OCI-LY3 (cell line): ENCODE measurements around the gene TPRG1.

ENCODE experiments used
- H2AFZ ChIP-seq: fragments of 200-600, 300-600 bp; shearing (Covaris generic); 2 replicates; pipeline ENCODE4 v1.6.0; 2014; ENCODE audit warnings: antibody characterized with exemption, low read depth, low read length
- H3K27ac ChIP-seq: fragments of 200-600, 300-600 bp; sonication (generic); 2 replicates; pipeline ENCODE4 v1.5.1; 2014; ENCODE audit warnings: mild to moderate bottlenecking, low read length, moderate library complexity, mixed read lengths
- H3K27me3 ChIP-seq: fragments of 200-600, 300-600 bp; sonication (generic); 2 replicates; pipeline ENCODE4 v1.6.1; 2014; ENCODE audit warnings: low read depth, low read length, mixed read lengths
- H3K36me3 ChIP-seq: fragments of 200-600, 300-600 bp; sonication (generic); replicated peaks from 2 replicates; pipeline ENCODE3; 2014; ENCODE audit warnings: low read depth, low read length, mixed read lengths
- H3K4me1 ChIP-seq: fragments of 300-600, 200-600 bp; sonication (generic); 2 replicates; pipeline ENCODE4 v1.6.1; 2014; ENCODE audit warnings: low read length, mixed read lengths
- H3K4me2 ChIP-seq: fragments of 200-600, 300-600 bp; sonication (generic); 2 replicates; pipeline ENCODE4 v1.6.1; 2014; ENCODE audit warnings: low read length, mixed read lengths
- H3K4me3 ChIP-seq: fragments of 300-600, 200-600 bp; sonication (generic); 2 replicates; pipeline ENCODE4 v1.5.1; 2014; ENCODE audit warnings: antibody characterized with exemption, mild to moderate bottlenecking, low read length, moderate library complexity
- H3K79me2 ChIP-seq: fragments of 300-600, 200-600 bp; shearing (Covaris generic); 2 replicates; pipeline ENCODE4 v1.6.1; 2014; ENCODE audit warnings: mild to moderate bottlenecking, low read length, mixed read lengths
- H3K9ac ChIP-seq: fragments of 300-600, 200-600 bp; shearing (Covaris generic); 2 replicates; pipeline ENCODE4 v1.6.0; 2014; ENCODE audit warnings: mild to moderate bottlenecking, low read length, moderate library complexity
- H3K9me3 ChIP-seq: fragments of 200-600, 300-600 bp; shearing (Covaris generic); 2 replicates; pipeline ENCODE4 v1.6.1; 2014; ENCODE audit warnings: low read length, mixed read lengths; ENCODE audit not compliant: insufficient read depth
- H4K20me1 ChIP-seq: fragments of 200-600, 300-600 bp; sonication (generic); 2 replicates; pipeline ENCODE4 v1.6.1; 2016; ENCODE audit warnings: low read length, mixed read lengths; ENCODE audit not compliant: insufficient read depth
- CTCF ChIP-seq: fragments of 200-600, 300-600 bp; sonication (generic); IDR thresholded peaks from 2 replicates; pipeline ENCODE4 v1.5.1; 2014; ENCODE audit warnings: antibody characterized with exemption, low read length, low read depth
- EZH2phosphoT487 ChIP-seq: fragments of 200-600 bp; shearing (Covaris generic); IDR thresholded peaks from 2 replicates; pipeline ENCODE4 v1.6.1; 2018; ENCODE audit warnings: antibody characterized with exemption, mixed run types, low read depth

The TPRG1 gene

GRCh38 chr3:189311521-189311920, 139.8 kb downstream of the TPRG1 start:
- no peaks in the 10 kb centered on the region for H3K27me3 ChIP-seq
- no peaks in the 10 kb centered on the region for H3K36me3 ChIP-seq
- H3K4me1 ChIP-seq: peaks cover 34% of the 10 kb centered on the region
- no peaks in the 10 kb centered on the region for H3K9me3 ChIP-seq
- no peaks in the 10 kb centered on the region for H3K79me2 ChIP-seq
- no peak overlapping the region for H2AFZ ChIP-seq
- no peak for TF ChIP-seq CTCF
- TF ChIP-seq EZH2phosphoT487: no peak
- H3K9ac ChIP-seq: no peak overlapping the region
- H3K27ac ChIP-seq: no peak overlapping the region
- H4K20me1 ChIP-seq: no peaks in the 10 kb centered on the region
- H3K4me2 ChIP-seq: no peak overlapping the region
- no peak overlapping the region for H3K4me3 ChIP-seq

- Histone ChIP-seq H3K79me2 (no peaks in the 10 kb centered on the region), H3K4me2 (no peak overlapping the region), H3K9me3 (no peaks in the 10 kb centered on the region), H2AFZ (no peak overlapping the region), H3K27ac (no peak overlapping the region), H4K20me1 (no peaks in the 10 kb centered on the region), H3K36me3 (no peaks in the 10 kb centered on the region), H3K27me3 (no peaks in the 10 kb centered on the region), H3K4me3 (no peak overlapping the region), H3K9ac (no peak overlapping the region), H3K4me1 (peaks cover 21% of the 10 kb centered on the region)
- no peak for TF ChIP-seq EZH2phosphoT487
- TF ChIP-seq CTCF: no peak
Observed at GRCh38 chr3:189312866-189313265, 141.1 kb downstream of the TPRG1 start.

- no peaks in the 10 kb centered on the region for H3K36me3 ChIP-seq
- no peak overlapping the region for H2AFZ ChIP-seq
- no peaks in the 10 kb centered on the region for H3K4me1 ChIP-seq
- H3K79me2 ChIP-seq: no peaks in the 10 kb centered on the region
- H3K4me2 ChIP-seq: no peak overlapping the region
- no peaks in the 10 kb centered on the region for H4K20me1 ChIP-seq
- H3K27ac ChIP-seq: no peak overlapping the region
- TF ChIP-seq CTCF (no peak), EZH2phosphoT487 (no peak)
- no peaks in the 10 kb centered on the region for H3K9me3 ChIP-seq
- no peak overlapping the region for H3K4me3 ChIP-seq
- H3K27me3 ChIP-seq: no peaks in the 10 kb centered on the region
- H3K9ac ChIP-seq: no peak overlapping the region
Observed at GRCh38 chr3:189316296-189317019, 144.7 kb downstream of the TPRG1 start.

GRCh38 chr3:189317911-189318310, 146.1 kb downstream of the TPRG1 start:
- Histone ChIP-seq H3K79me2 (no peaks in the 10 kb centered on the region), H3K9me3 (no peaks in the 10 kb centered on the region), H3K36me3 (no peaks in the 10 kb centered on the region), H3K4me2 (no peak overlapping the region), H3K27me3 (peaks cover 6% of the 10 kb centered on the region; the same call in 1 of the 2 replicates), H3K4me1 (no peaks in the 10 kb centered on the region), H3K9ac (no peak overlapping the region), H3K27ac (no peak overlapping the region), H4K20me1 (no peaks in the 10 kb centered on the region), H3K4me3 (no peak overlapping the region), H2AFZ (no peak overlapping the region)
- TF ChIP-seq CTCF (no peak), EZH2phosphoT487 (no peak)
